GM21737 (cell line): ENCODE data around the gene MINK1.
A peak's percentile ranks its signal among the peaks of the same experiment; 100 is the strongest.
"Not testable (repeated sequence)": the region's sequence is repeated elsewhere in the genome, so short reads cannot be mapped to it uniquely, and the experiment has no call there.

Experiments
- ATAC-seq: cut with Tn5 transposase; IDR thresholded peaks from one replicate; pipeline ENCODE4 v1.9.1; 2021; ENCODE audit warnings: mild to moderate bottlenecking, moderate library complexity; ENCODE audit not compliant: unreplicated experiment

Gene MINK1

DNA sequence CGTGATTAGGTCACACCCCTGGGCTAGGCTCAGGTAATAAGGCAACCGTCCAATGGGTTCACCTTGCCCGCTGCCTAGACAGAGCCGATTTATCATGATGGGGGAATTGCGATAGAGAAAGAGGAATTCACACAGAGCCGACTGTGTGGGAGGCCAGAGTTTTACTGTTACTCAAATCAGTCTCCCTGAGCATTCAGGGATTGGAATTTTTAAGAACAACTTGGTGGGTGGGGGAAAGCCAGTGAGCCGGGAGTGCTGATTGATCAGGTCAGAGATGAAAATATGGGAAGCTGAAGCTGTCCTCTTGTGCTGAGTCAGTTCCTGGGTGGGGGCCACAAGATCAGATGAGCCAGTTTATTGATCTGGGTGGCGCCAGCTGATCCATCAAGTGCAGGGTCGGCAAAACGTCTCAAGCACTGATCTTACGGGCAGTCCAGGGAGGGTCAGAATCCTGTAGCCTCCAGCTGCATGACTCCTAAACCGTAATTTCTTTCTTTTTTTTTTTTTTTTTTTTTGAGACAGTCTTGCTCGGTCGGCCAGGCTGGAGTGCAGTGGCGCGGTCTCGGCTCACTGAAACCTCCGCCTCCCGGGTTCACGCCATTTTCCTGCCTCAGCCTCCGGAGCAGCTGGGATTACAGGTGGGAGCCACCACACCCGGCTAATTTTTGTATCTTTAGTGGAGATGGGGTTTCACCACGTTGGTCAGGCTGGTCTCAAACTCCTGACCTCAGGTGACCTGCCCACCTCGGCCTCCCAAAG, 93.6 kb downstream of the MINK1 start:
- not testable (repeated sequence) for ATAC-seq

GRCh38 chr17:4928881-4929280, 95.7 kb downstream of the MINK1 start:
- no peak for ATAC-seq

DNA sequence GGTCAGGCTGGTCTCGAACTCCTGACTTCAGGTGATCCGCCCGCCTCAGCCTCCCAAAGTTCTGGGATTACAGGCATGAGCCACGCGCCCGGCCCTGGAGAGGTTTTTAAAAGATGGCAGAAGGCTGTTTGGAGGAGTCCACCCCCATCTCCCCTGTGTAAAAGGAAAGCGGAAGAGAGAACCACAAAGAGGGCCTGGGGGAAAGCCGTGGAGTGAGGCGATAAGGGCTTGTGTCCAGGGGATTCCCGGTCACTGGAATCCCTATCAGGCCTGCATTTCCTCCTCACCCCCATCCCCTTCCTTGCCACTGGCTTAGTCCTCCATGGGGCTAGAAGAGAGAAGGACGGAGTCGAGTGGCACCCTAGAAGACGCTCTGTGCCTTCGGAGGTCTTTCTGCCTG, 98.8 kb downstream of the MINK1 start, which contains the start of gene GP1BA:
TSS of gene GP1BA (plus strand) at position 315 of the 400 bp plus-strand sequence. CDS start 328 bp downstream, outside the sequence.
- ATAC-seq, result no peak

DNA sequence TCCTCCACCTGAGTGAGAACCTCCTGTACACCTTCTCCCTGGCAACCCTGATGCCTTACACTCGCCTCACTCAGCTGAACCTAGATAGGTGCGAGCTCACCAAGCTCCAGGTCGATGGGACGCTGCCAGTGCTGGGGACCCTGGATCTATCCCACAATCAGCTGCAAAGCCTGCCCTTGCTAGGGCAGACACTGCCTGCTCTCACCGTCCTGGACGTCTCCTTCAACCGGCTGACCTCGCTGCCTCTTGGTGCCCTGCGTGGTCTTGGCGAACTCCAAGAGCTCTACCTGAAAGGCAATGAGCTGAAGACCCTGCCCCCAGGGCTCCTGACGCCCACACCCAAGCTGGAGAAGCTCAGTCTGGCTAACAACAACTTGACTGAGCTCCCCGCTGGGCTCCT, 99.6 kb downstream of the MINK1 start:
- ATAC-seq, result no peak

DNA sequence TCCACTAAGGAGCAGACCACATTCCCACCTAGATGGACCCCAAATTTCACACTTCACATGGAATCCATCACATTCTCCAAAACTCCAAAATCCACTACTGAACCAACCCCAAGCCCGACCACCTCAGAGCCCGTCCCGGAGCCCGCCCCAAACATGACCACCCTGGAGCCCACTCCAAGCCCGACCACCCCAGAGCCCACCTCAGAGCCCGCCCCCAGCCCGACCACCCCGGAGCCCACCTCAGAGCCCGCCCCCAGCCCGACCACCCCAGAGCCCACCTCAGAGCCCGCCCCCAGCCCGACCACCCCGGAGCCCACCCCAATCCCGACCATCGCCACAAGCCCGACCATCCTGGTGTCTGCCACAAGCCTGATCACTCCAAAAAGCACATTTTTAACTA, 100.5 kb downstream of the MINK1 start:
- no peak for ATAC-seq

- no peak for ATAC-seq
Observed at GRCh38 chr17:4934173-4934979, 101.2 kb downstream of the MINK1 start.

- ATAC-seq, result no peak
Observed at GRCh38 chr17:4935650-4936049, 102.5 kb downstream of the MINK1 start.

- ATAC-seq, result no peak
Observed at GRCh38 chr17:4936436-4936835, 103.3 kb downstream of the MINK1 start.

GRCh38 chr17:4937553-4937952, 104.4 kb downstream of the MINK1 start:
- no peak for ATAC-seq

GRCh38 chr17:4938069-4938491, 104.9 kb downstream of the MINK1 start:
- ATAC-seq, result no peak

DNA sequence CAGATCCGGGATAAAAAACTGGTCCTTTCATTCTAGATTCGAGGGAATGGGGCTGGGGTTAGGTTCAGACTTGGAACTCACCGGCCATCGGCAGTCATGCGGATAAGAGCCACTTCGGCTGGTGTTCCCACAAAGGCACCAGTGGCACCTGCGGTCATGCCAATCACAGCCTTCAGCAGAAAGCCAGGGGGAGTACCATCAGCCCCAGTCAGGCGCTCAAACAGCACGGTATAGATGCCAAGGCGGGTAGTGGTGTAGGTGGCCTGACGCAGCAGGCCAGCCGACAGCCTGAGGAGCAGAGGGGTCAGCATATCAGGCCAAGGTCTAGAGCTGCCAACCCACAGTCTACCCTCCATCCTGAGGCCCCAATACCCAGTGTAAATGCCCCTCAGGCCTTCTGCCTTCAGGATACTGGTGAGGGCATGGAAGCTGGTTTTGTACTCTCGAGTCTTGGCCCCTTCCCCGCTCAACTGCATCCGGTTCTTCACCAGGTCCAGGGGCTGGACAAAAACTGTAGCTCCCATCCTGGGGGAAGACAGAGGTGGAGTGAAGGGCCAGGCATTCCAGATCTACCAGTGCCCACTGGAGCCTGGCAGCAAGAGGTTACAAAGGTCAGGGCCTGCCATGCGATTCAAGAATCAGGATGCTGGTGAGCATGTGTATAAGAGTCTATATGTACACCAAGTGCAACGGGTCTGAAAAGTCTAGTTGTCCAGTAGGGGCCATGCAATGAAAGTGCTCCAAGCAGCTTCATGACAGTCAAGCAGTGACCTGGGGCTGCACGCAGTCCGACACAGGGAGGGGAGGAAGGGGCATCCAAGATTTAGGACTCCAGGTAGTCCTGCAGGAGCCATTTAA, 105.8 kb downstream of the MINK1 start:
- no peak for ATAC-seq

DNA sequence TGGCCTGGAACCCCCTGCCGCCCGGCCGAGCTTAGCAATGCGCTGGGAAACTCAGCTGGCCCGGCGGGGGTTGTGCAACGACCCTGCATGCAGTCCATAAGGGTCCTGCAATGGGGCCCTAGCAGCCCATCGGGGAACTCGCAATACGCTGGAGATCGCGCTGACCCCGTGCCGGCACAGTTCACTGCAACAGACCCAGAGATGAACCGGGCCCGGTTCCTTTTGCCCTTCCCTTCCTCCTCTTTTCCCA, 106.3 kb downstream of the MINK1 start:
- ATAC-seq, result peak; percentile 2

- ATAC-seq, result peak; percentile 61
Observed at GRCh38 chr17:4939796-4940554, 106.8 kb downstream of the MINK1 start, which contains the start of the genes RNF167 and SLC25A11. Gene RNF167 (plus strand): TSS chr17:4940268. CDS start chr17:4940910, 642 bp downstream. Gene SLC25A11 (minus strand): TSS chr17:4940046. CDS start chr17:4939910, 136 bp downstream.

DNA sequence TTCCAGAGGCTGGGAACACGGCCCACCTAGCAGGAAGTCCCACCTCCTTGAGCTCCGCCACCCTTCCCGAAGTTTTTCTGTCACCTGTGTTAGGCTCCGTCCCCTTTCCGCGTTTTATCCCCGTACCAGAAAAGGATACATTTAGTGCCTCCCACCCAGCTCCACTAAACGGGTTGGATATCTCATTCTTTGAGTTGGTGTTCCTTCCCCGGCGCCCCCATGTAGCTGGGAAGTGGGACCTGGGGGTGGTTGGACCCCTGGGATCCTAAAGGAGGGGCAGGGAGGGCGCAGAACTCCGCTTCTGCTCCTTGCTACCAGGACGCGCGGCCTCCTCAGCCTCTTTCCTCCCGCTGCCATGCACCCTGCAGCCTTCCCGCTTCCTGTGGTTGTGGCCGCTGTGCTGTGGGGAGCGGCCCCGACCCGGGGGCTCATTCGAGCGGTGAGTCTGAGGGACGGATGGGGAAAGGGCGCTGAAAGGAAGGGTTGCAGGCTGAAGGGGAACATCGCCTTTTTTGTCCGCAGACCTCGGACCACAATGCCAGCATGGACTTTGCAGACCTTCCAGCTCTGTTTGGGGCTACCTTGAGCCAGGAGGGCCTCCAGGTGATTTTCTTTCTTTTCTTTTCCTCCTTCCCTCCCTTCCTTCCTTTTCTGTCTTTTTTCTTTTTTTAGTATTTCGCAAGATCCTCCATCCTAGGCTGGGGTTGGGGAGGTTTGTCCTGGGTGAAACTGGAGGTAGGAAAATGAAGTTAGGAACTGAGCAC, 107.6 kb downstream of the MINK1 start:
- ATAC-seq, result peak; percentile 1

GRCh38 chr17:4941319-4941610, 108.1 kb downstream of the MINK1 start:
- ATAC-seq, result no peak

DNA sequence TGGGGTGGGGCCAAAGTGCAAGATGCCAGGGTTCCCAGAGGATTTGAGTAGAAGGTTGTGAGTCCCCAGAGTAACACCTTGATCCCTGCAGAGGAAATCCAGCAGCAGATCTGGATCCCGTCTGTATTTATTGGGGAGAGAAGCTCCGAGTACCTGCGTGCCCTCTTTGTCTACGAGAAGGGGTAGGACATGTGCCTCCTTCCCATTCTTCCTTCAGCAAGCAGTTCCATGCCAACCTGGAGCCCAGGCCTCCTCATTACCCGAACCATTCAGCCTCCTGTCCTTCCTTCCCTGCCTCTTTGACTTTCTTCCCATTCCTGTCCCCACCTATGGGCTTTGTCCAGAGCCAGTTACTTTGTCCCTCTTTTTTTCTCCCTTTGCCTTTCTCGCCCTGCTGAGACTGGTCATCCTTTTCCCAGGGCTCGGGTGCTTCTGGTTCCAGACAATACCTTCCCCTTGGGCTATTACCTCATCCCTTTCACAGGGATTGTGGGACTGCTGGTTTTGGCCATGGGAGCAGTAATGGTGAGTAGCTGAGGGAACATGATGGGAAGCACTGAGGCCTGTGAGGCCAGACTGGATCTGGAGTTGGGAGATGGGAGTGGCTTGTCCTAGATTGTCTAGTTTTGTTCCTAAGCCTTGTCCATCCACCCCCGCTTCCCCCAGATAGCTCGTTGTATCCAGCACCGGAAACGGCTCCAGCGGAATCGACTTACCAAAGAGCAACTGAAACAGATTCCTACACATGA, 109.8 kb downstream of the MINK1 start:
- no peak for ATAC-seq

- no peak for ATAC-seq
Observed at GRCh38 chr17:4944163-4944553, 111.0 kb downstream of the MINK1 start.

GRCh38 chr17:4944554-4945175, 111.5 kb downstream of the MINK1 start:
- no peak for ATAC-seq
